GM21360 (cell line): ENCODE measurements around the gene IBA57.
"Not testable (repeated sequence)": the region's sequence is repeated elsewhere in the genome, so short reads cannot be mapped to it uniquely, and the experiment has no call there.

Experiments used
- ATAC-seq: cut with Tn5 transposase; IDR thresholded peaks from one replicate; pipeline ENCODE4 v1.9.1; 2021; ENCODE audit warnings: mild to moderate bottlenecking, moderate library complexity; ENCODE audit not compliant: unreplicated experiment

Gene IBA57

GRCh38 chr1:228224198-228225164 lies 58.9 kb downstream of the IBA57 start:
- ATAC-seq, result no peak

- ATAC-seq, result no peak
Observed at GRCh38 chr1:228225165-228225710, 59.6 kb downstream of the IBA57 start.

DNA sequence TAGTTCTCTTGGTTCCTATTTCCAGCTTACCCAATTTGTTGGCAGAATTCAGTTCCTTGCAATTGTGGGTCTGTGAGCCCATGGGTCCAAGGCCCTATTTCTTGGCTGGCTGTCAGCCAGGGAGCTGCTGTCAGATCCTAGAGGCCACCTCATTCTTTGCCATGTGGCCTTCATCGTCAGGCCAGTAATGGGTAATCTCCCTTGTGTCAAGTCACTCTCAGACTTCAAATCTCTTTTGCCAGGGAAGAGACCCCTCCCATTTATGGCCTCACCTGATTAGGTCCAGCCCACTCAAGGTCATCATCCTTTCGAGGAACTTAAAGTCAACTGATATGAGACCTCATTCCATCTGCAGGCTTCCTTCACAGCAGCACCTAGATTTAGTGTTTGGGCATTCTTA lies 60.1 kb downstream of the IBA57 start:
- ATAC-seq, result no peak

GRCh38 chr1:228226141-228226874 lies 60.7 kb downstream of the IBA57 start:
- ATAC-seq, result no peak

DNA sequence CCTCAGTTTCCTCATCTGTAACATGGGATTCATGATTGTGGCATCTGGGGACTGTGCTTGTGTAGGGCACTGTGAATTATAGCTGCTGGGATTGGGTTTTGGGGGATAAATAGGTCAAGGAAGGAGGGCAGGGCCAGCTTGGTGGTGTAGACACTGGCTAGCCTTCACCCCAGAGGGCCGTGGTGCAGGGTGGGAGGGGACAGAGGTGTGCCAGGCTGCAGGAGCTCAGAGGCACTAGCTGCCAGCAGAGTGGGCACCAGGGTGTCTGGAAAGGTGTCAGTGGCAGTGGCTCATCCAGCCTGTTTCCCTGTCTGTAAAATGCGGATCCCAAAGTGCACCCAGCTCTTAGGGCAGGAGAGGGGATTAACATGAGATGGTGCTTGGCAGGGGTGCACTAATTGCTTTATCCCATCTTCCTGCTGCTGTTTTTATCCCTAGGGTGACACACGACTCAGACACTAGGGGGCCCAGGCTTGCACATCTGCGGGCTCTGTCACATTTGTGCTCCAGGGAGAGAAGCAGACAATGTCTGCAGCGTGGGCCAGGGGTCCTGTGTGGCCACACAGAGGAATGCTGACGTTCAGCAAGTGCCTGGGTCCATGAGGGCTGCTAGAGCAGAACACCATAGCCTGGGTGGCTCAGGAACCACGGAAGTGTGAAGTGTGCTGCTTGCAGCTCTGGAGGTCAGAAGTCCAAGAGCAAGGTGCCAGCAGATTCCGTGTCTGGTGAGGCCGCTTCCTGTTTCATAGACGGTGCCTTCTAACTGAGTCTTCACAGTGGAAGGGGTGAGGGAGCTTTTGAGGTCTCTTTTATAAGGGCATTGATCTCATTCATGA lies 61.6 kb downstream of the IBA57 start:
- ATAC-seq, result no peak

- ATAC-seq, result not testable (repeated sequence)
Observed at GRCh38 chr1:228228147-228228546, 62.5 kb downstream of the IBA57 start.

GRCh38 chr1:228228601-228229074 lies 63.0 kb downstream of the IBA57 start:
- no peak for ATAC-seq

- no peak for ATAC-seq
Observed at GRCh38 chr1:228231189-228231588, 65.6 kb downstream of the IBA57 start.
